ENCODE data around the gene AUNIP.

Gene AUNIP

GRCh38 chr1:25858906-25859789 lies at the start of gene AUNIP:
AUNIP (minus strand) TSS chr1:25859457; CDS start chr1:25859357, 100 bp downstream.
- DNase-seq: peak; percentile 93

GRCh38 chr1:25909040-25909439 lies 49.8 kb upstream of the AUNIP start:
- no peak for DNase-seq

GRCh38 chr1:25908161-25908560 lies 48.9 kb upstream of the AUNIP start:
- no peak for DNase-seq

GRCh38 chr1:25907601-25908000 lies 48.3 kb upstream of the AUNIP start:
- DNase-seq: no peak

GRCh38 chr1:25906644-25907300 lies 47.5 kb upstream of the AUNIP start:
- DNase-seq: peak; percentile 70

- DNase-seq: peak; percentile 96
Measured at GRCh38 chr1:25905680-25906643, 46.7 kb upstream of the AUNIP start, which contains the start of gene STMN1. STMN1 (minus strand) TSS chr1:25906419; CDS start chr1:25904676, 1,743 bp downstream.

- peak; percentile 96 for DNase-seq
Measured at GRCh38 chr1:25904943-25905679, 45.9 kb upstream of the AUNIP start.

- DNase-seq: no peak
Measured at GRCh38 chr1:25903986-25904385, 44.7 kb upstream of the AUNIP start.

GRCh38 chr1:25902462-25902861 lies 43.2 kb upstream of the AUNIP start:
- no peak for DNase-seq

- DNase-seq: no peak
Measured at GRCh38 chr1:25900219-25900618, 41.0 kb upstream of the AUNIP start.

GRCh38 chr1:25899792-25900191 lies 40.5 kb upstream of the AUNIP start:
- DNase-seq: no peak

GRCh38 chr1:25898223-25899015 lies 39.2 kb upstream of the AUNIP start:
- no peak for DNase-seq

GRCh38 chr1:25897754-25898153 lies 38.5 kb upstream of the AUNIP start:
- no peak for DNase-seq

- DNase-seq: no peak
Measured at GRCh38 chr1:25896266-25896665, 37.0 kb upstream of the AUNIP start.

GRCh38 chr1:25895365-25895990 lies 36.2 kb upstream of the AUNIP start:
- DNase-seq: peak; percentile 95

GRCh38 chr1:25893116-25893515 lies 33.9 kb upstream of the AUNIP start:
- DNase-seq: no peak

- no peak for DNase-seq
Measured at GRCh38 chr1:25891606-25892005, 32.3 kb upstream of the AUNIP start.

- DNase-seq: peak; percentile 97
Measured at GRCh38 chr1:25890239-25891034, 31.2 kb upstream of the AUNIP start.

- no peak for DNase-seq
Measured at GRCh38 chr1:25889470-25889869, 30.2 kb upstream of the AUNIP start.

GRCh38 chr1:25888426-25888987 lies 29.2 kb upstream of the AUNIP start:
- no peak for DNase-seq

All from islet precursor cell (in vitro differentiated cells).